Measurements from ENCODE around the gene RTL9. TPM values are rescaled to one million over a fixed set of nuclear protein-coding genes. Genes with fewer than 3 reads are reported as not detected.
"Not testable (repeated sequence)": the region's sequence is repeated elsewhere in the genome, so short reads cannot be mapped to it uniquely, and the experiment has no call there.

The RTL9 gene
- total RNA-seq, 1 donor = under 0.01 TPM

DNA sequence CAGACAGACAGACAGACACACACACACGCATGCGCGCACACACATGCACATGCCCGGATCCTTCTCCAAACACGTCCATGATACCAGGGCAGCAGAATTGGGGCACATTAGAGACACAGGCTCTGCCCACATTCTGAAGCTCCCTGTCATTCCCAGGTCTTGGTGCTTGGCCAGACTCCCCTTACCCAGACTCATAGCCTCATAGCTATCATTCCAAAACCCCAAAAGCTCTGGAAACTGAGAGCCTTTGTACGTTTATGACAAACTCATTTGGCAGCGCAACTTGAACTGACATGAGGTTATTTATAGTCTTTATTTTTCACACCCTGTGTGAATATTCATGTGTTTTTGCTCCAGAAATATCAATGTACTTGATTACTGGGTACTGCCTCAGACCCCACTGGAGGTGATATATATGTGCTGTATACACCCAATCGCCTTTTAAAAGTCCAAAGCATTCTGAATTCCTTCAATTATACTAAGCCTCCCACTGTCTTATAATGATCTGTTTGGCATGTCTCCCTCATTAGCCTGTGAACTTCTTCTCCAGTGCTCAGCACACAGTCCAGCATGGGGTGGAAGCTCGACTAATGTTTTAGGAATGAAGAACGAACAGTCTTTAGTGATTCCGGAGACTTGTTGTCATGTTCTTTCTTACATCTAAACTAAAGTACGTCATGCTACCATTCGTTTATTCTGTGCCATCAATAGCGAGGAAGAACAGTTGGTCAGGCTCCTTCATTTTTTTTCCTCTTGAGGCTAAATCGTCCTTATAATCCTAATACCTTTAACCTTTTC is 45.0 kb downstream of the RTL9 start:
- H3K4me3 ChIP-seq (ENCODE audit: low read depth, low read length) = no peak overlapping the region
- peak; percentile 69 for DNase-seq (ENCODE audit: low read depth)
- TF ChIP-seq, protein P1, sequence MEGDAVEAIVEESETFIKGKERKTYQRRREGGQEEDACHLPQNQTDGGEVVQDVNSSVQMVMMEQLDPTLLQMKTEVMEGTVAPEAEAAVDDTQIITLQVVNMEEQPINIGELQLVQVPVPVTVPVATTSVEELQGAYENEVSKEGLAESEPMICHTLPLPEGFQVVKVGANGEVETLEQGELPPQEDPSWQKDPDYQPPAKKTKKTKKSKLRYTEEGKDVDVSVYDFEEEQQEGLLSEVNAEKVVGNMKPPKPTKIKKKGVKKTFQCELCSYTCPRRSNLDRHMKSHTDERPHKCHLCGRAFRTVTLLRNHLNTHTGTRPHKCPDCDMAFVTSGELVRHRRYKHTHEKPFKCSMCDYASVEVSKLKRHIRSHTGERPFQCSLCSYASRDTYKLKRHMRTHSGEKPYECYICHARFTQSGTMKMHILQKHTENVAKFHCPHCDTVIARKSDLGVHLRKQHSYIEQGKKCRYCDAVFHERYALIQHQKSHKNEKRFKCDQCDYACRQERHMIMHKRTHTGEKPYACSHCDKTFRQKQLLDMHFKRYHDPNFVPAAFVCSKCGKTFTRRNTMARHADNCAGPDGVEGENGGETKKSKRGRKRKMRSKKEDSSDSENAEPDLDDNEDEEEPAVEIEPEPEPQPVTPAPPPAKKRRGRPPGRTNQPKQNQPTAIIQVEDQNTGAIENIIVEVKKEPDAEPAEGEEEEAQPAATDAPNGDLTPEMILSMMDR (IDR thresholded peaks at IDR 0.05; ENCODE audit: insufficient read depth, low read depth, low read length) = no peak

DNA sequence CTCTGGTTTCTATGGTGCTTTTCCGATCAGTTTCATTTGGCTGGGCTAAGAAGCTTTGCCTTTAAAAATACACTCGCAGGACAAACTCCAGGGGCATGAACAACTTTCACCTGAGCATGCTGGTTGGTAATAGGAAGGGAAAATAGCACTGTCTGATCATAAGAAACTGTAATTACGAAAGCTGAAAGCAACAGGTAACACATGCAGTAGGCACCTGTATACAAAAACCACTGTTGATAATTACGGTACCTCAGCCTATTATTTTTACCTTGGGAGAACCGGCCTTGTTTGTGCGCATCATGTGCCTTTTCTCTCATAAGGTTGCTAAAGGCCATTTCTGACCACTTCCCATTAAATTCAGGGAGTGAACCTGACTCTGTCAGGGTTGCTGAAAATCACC is 45.7 kb downstream of the RTL9 start:
- TF ChIP-seq, protein P1 (IDR thresholded peaks at IDR 0.05; ENCODE audit: insufficient read depth, low read depth, low read length) = no peak
- H3K4me3 ChIP-seq (ENCODE audit: low read depth, low read length) = no peak overlapping the region
- DNase-seq (ENCODE audit: low read depth) = no peak

DNA sequence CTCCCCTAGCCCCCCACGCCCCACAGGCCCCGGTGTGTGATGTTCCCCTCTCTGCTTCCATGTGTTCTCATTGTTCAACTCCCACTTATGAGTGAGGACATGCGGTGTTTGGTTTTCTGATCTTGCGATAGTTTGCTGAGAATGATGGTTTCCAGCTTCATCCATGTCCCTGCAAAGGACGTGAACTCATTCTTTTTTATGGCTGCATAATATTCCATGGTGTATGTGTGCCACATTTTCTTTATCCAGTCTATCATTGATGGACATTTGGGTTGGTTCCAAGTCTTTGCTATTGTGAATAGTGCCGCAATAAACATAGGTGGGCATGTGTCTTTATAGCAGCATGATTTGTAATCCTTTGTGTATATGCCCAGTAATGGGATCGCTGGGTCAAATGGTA is 47.6 kb downstream of the RTL9 start:
- not testable (repeated sequence) for H3K4me3 ChIP-seq (ENCODE audit: low read depth, low read length); DNase-seq (ENCODE audit: low read depth)

DNA sequence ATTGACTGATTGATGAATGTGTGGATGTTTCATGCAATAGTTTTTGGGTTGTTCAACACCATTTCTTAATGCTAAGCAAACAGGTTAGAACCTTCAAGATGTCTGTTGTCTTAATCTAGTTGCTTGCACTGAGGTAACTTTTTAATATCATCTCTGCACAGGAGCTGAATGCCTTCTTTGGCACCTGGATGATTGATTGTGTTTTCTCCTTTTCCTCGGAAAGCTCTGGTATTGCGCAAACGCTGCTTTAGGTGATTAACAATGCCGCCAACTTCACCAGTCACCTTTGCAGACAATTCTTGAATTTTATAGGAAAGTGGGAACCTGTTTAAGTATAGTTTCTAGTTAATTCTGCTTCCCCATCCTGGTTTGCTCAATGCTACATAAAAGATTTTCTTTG is 48.2 kb downstream of the RTL9 start:
- H3K4me3 ChIP-seq (ENCODE audit: low read depth, low read length) = no peak overlapping the region

DNA sequence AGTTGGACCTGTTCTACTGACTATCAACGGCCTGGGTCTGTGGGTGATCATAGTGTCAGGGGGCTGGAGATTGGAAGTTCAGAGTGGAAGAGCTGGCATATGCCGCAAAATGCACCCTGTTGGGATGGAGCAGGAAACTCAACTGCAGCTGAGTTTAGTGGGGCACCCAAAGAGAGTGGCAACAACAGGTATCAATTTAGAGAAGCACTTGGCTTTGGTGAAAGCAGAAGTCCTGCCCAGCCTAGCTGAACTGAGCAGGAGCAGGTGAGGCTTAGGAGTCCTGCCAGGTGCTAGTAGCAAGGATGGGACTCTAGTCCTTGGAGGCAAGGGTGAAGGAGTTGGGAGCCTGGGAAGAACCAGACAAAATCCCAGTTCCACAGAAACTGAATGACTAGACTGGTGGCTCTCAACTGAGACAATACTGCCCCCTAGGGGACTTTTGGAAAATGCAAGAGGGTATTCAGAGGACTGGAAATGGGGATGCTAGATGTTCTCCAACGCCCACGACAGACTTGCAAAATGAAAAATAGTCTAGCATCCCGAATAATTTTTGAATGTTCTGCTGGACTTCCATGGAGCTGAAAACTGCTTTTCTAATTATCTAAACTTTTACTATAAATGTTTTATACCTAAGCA is 49.4 kb downstream of the RTL9 start:
- peak; percentile 79 for DNase-seq (ENCODE audit: low read depth)
- no peak overlapping the region for H3K4me3 ChIP-seq (ENCODE audit: low read depth, low read length)
- TF ChIP-seq, protein P1 (IDR thresholded peaks at IDR 0.05; ENCODE audit: insufficient read depth, low read depth, low read length) = peak; percentile 69

More for the DNA sequence above, 48.2 kb downstream of the RTL9 start:
- DNase-seq (ENCODE audit: low read depth) = no peak
- TF ChIP-seq, protein P1 (IDR thresholded peaks at IDR 0.05; ENCODE audit: insufficient read depth, low read depth, low read length) = no peak

Small RNAs within 50 kb of the gene (small RNA-seq; reads per million reads assigned to genes)
- not detected for gene GNG5P2

Other genes with a start within 250 kb of the RTL9 start
- gene AMMECR1, start 40.8 kb upstream of the RTL9 start, total RNA-seq = 21.6 and 24.8 TPM in 2 replicates